Epithelial cell of esophagus (primary cell): ENCODE data around the gene CNNM4.

ENCODE experiments used
- DNase-seq: peaks from one replicate; pipeline ENCODE4 v3.0.0; 2010; ENCODE audit warnings: low read depth
- H3K4me3 ChIP-seq: 2 replicates; pipeline ENCODE4 v1.5.1; 2011; ENCODE audit warnings: mild to moderate bottlenecking, low read length, control low read depth
- CTCF ChIP-seq: IDR thresholded peaks from 2 replicates; pipeline ENCODE4 v1.5.1; 2011; ENCODE audit warnings: low read depth, mild to moderate bottlenecking, low read length, control low read depth, inconsistent platforms; ENCODE audit not compliant: insufficient read depth; ENCODE audit errors: missing control alignments

Gene CNNM4

GRCh38 chr2:96819128-96819875, 58.6 kb downstream of the CNNM4 start:
- no peak overlapping the region for H3K4me3 ChIP-seq
- no peak for DNase-seq
- TF ChIP-seq CTCF, result no peak

- DNase-seq, result no peak
- TF ChIP-seq CTCF, result no peak
Observed at GRCh38 chr2:96819876-96820511, 59.3 kb downstream of the CNNM4 start.

GRCh38 chr2:96821113-96821675, 60.5 kb downstream of the CNNM4 start:
- no peak overlapping the region for H3K4me3 ChIP-seq
- DNase-seq, result no peak
- no peak for TF ChIP-seq CTCF

More at GRCh38 chr2:96819876-96820511, 59.3 kb downstream of the CNNM4 start:
- H3K4me3 ChIP-seq, result no peak overlapping the region

GRCh38 chr2:96822786-96823185, 62.1 kb downstream of the CNNM4 start:
- H3K4me3 ChIP-seq, result no peak overlapping the region

GRCh38 chr2:96823198-96823597, 62.5 kb downstream of the CNNM4 start:
- DNase-seq, result no peak
- H3K4me3 ChIP-seq, result no peak overlapping the region
- TF ChIP-seq CTCF, result no peak

More at GRCh38 chr2:96822786-96823185, 62.1 kb downstream of the CNNM4 start:
- DNase-seq, result no peak
- TF ChIP-seq CTCF, result no peak

- no peak overlapping the region for H3K4me3 ChIP-seq
- DNase-seq, result no peak
- TF ChIP-seq CTCF, result no peak
Observed at GRCh38 chr2:96824079-96824870, 63.6 kb downstream of the CNNM4 start.
